Upper lobe of left lung (tissue), 6 donors: Measurements from ENCODE around the gene SHISA6. TPM values are rescaled to one million over a fixed set of nuclear protein-coding genes. Genes with fewer than 3 reads are reported as not detected.

ENCODE experiments used
- ATAC-seq, 2 donors: fragments of 200-7000 bp; cut with Tn5 transposase; one replicate each; pipeline ENCODE4 v1.9.1; 2022; ENCODE audit warnings: mild to moderate bottlenecking in 2 of 2, moderate library complexity in 2 of 2; ENCODE audit not compliant: low FRiP score in 2 of 2
- DNase-seq, 2 donors: peaks; one replicate each; pipeline ENCODE4 v3.0.0-alpha.2; 2019 to 2020
- H3K27ac ChIP-seq, 4 donors: fragments of 200-600 bp; sonication (generic); one replicate each; pipeline ENCODE4 v1.5.1; 2016 to 2019
- H3K27me3 ChIP-seq, 4 donors: fragments of 200-600 bp; sonication (generic); one replicate each; pipeline ENCODE4 v1.5.1; 2017 to 2019
- H3K36me3 ChIP-seq, 4 donors: fragments of 200-600 bp; sonication (generic); one replicate each; pipeline ENCODE4 v1.5.1; 2016 to 2019
- H3K4me1 ChIP-seq, 4 donors: fragments of 200-600 bp; sonication (generic); one replicate each; pipeline ENCODE4 v1.5.1; 2018 to 2019
- H3K4me3 ChIP-seq, 4 donors: fragments of 200-600 bp; sonication (generic); one replicate each; pipeline ENCODE4 v1.5.1; 2017 to 2019; ENCODE audit warnings: mild to moderate bottlenecking in 2 of 4, moderate library complexity in 1 of 4
- H3K9me3 ChIP-seq, 4 donors: fragments of 200-600 bp; sonication (generic); one replicate each; pipeline ENCODE4 v1.5.1; 2018 to 2019
- CTCF ChIP-seq, 6 experiments: fragments of 450-650 bp in 4 of 6; fragments of 200-600 bp in 2 of 6; sonication (generic) in 2 of 6; IDR thresholded peaks; one replicate each; pipeline ENCODE4 v1.5.1; 2016 to 2019; ENCODE audit warnings: antibody characterized with exemption in 6 of 6
- EP300 ChIP-seq, 4 donors: sonication (generic); formaldehyde crosslinking; IDR thresholded peaks; one replicate each; pipeline ENCODE4 v1.5.1; 2017; ENCODE audit warnings: antibody characterized with exemption in 4 of 4, control low read depth in 2 of 4
- POLR2A ChIP-seq, 4 donors: fragments of 450-650 bp; IDR thresholded peaks; one replicate each; pipeline ENCODE4 v1.5.1; 2016 to 2017; ENCODE audit warnings: antibody characterized with exemption in 4 of 4, mild to moderate bottlenecking in 2 of 4
- POLR2AphosphoS5 ChIP-seq, 2 donors: sonication (generic); formaldehyde crosslinking; IDR thresholded peaks; one replicate each; pipeline ENCODE4 v1.5.1; 2017; ENCODE audit warnings: antibody characterized with exemption in 2 of 2
- WGBS, 2 donors: methylation state at CpG; one replicate each; pipeline ENCODE4 v1.1.5; 2017 to 2018; 5-methylcytosine and 5-hydroxymethylcytosine counted together
- total RNA-seq, 6 donors: library from RNA; depleted of rRNA in 4 of 6; stranded (reverse); fragments of >200 nt in 4 of 6; gene quantifications; one replicate each; pipeline versions ENCODE4 v1.1.0 to v1.2.1, GENCODE V29; 2016 to 2021
- donor health status: DM: no; HTN: no; CAD: no; lungs with moderate emphysema.
- donor health status: DM: no; HTN: yes; CAD: no; lungs with severe emphysema.

Gene SHISA6
- total RNA-seq, 6 donors from 2014 or later, result 0.03 to 1.2 (median 0.74) TPM; not detected in 2

- Histone ChIP-seq H3K4me1 (peaks cover 0 to 19% (median 0%) of the 10 kb centered on the region in 4 donors), H3K9me3 (no peaks in the 10 kb centered on the region), H3K36me3 (no peaks in the 10 kb centered on the region), H3K27ac (no peak overlapping the region), H3K4me3 (no peak overlapping the region), H3K27me3 (peaks cover 0 to 27% (median 10%) of the 10 kb centered on the region in 4 donors)
- TF ChIP-seq EP300 (IDR thresholded peaks at IDR 0.05) (no peak), CTCF (IDR thresholded peaks at IDR 0.05) (no peak), POLR2AphosphoS5 (IDR thresholded peaks at IDR 0.05) (no peak), POLR2A (IDR thresholded peaks at IDR 0.05) (no peak)
- no peak for ATAC-seq
- DNase-seq, result no peak
- WGBS, 2 donors, result 23 to 32% methylated on average over 16 of the region's 16 CpGs
Measured at GRCh38 chr17:11239379-11239970, 1.5 kb upstream of the SHISA6 start.

- DNase-seq (peak in 1 of 2 donors; percentile 81), ATAC-seq (peak in 1 of 2 donors; percentile 59)
- no peak for TF ChIP-seq POLR2A (IDR thresholded peaks at IDR 0.05)
- no peak for TF ChIP-seq CTCF (IDR thresholded peaks at IDR 0.05)
- no peak for TF ChIP-seq EP300 (IDR thresholded peaks at IDR 0.05)
- TF ChIP-seq POLR2AphosphoS5 (IDR thresholded peaks at IDR 0.05), result no peak
- Histone ChIP-seq H3K4me1 (peaks cover 0 to 19% (median 0%) of the 10 kb centered on the region in 4 donors), H3K27ac (no peak overlapping the region), H3K36me3 (no peaks in the 10 kb centered on the region), H3K9me3 (no peaks in the 10 kb centered on the region), H3K4me3 (peak overlapping the region in 3 of 4 donors; percentile 35 to 47 (median 44)), H3K27me3 (peaks cover 0 to 27% (median 10%) of the 10 kb centered on the region in 4 donors)
- 3% methylated on average over 30 of the region's 90 CpGs; no CpG with 5 or more reads in 1 of the 2 donors for WGBS, 2 donors
Measured at GRCh38 chr17:11240041-11240840, 772 bp upstream of the SHISA6 start.

GRCh38 chr17:11241611-11242226 lies 706 bp downstream of the SHISA6 start:
- Histone ChIP-seq H3K27me3 (peaks cover 0 to 27% (median 10%) of the 10 kb centered on the region in 4 donors), H3K4me3 (peak overlapping the region in 2 of 4 donors; percentile 25 to 35), H3K9me3 (no peaks in the 10 kb centered on the region), H3K27ac (no peak overlapping the region), H3K36me3 (no peaks in the 10 kb centered on the region), H3K4me1 (peaks cover 0 to 19% (median 0%) of the 10 kb centered on the region in 4 donors)
- no peak for ATAC-seq
- WGBS, 2 donors, result 12 to 15% methylated on average over 28 to 48 of the region's 58 CpGs
- TF ChIP-seq POLR2A (IDR thresholded peaks at IDR 0.05) (no peak), EP300 (IDR thresholded peaks at IDR 0.05) (no peak), CTCF (IDR thresholded peaks at IDR 0.05) (peak in 1 of 6 experiments; percentile 10), POLR2AphosphoS5 (IDR thresholded peaks at IDR 0.05) (no peak)
- peak in 1 of 2 donors; percentile 78 for DNase-seq

GRCh38 chr17:11242411-11242810 lies 1.4 kb downstream of the SHISA6 start:
- Histone ChIP-seq H3K9me3 (no peaks in the 10 kb centered on the region), H3K4me3 (no peak overlapping the region), H3K27ac (no peak overlapping the region), H3K4me1 (peaks cover 0 to 19% (median 0%) of the 10 kb centered on the region in 4 donors), H3K27me3 (peaks cover 0 to 27% (median 10%) of the 10 kb centered on the region in 4 donors), H3K36me3 (no peaks in the 10 kb centered on the region)
- DNase-seq (no peak), ATAC-seq (no peak)
- whole genome bisulfite sequencing, 2 donors, result 44 to 52% methylated on average over 8 to 9 of the region's 9 CpGs
- no peak for TF ChIP-seq CTCF (IDR thresholded peaks at IDR 0.05)
- TF ChIP-seq EP300 (IDR thresholded peaks at IDR 0.05), result no peak
- no peak for TF ChIP-seq POLR2AphosphoS5 (IDR thresholded peaks at IDR 0.05)
